ENCODE results near the gene GIGYF2. TPM values are rescaled to one million over a fixed set of nuclear protein-coding genes. Genes with fewer than 3 reads are reported as not detected.

The GIGYF2 gene
- total RNA-seq, 1 experiment from 2014 or later, result 55.3 TPM

GRCh38 chr2:232882085-232882484 is 185.0 kb downstream of the GIGYF2 start:
- Histone ChIP-seq H2BK15ac (ENCODE audit: low read depth, low read length) (no peak overlapping the region), H3K23me2 (ENCODE audit: insufficient read length, low read depth, low read length, poor library complexity, severe bottlenecking) (no peaks in the 10 kb centered on the region), H3K18ac (ENCODE audit: insufficient read length, low read depth, low read length) (no peak overlapping the region), H4K91ac (ENCODE audit: insufficient read length, low read depth, low read length) (no peak overlapping the region), H2AK5ac (ENCODE audit: insufficient read length, low read length) (no peak overlapping the region), H3K79me1 (ENCODE audit: insufficient read depth, low read depth, low read length, poor library complexity, severe bottlenecking) (no peaks in the 10 kb centered on the region), H3K56ac (ENCODE audit: insufficient read length, low read depth, low read length) (no peak overlapping the region), H3K27ac (ENCODE audit: insufficient read length, low read depth, low read length) (no peak overlapping the region), H3K9ac (ENCODE audit: extremely low read depth, insufficient read length, low read length) (no peak overlapping the region), H3K4me1 (ENCODE audit: insufficient read depth, low read length) (no peaks in the 10 kb centered on the region), H2AFZ (ENCODE audit: low read length) (no peak overlapping the region), H2BK20ac (ENCODE audit: low read depth, low read length, poor library complexity, severe bottlenecking) (no peak overlapping the region), H4K5ac (ENCODE audit: insufficient read length, low read depth, low read length) (no peak overlapping the region), H3K27me3 (ENCODE audit: insufficient read depth, low read length) (peaks cover 7% of the 10 kb centered on the region; the same call in 1 of the 2 replicates), H3T11ph (ENCODE audit: low read length) (no peak overlapping the region), H3K14ac (ENCODE audit: insufficient read depth, low read length) (no peak overlapping the region), H4K8ac (replicated peaks; ENCODE audit: insufficient read length, low read depth, low read length) (no peak overlapping the region), H2BK5ac (ENCODE audit: insufficient read length, low read length) (no peak overlapping the region), H2BK12ac (ENCODE audit: insufficient read length, low read depth, low read length) (no peak overlapping the region), H3K9me3 (ENCODE audit: control insufficient read depth, low read depth, low read length) (no peaks in the 10 kb centered on the region), H3K4ac (ENCODE audit: low read depth, low read length) (no peak overlapping the region), H4K20me1 (ENCODE audit: control insufficient read depth, insufficient read depth, insufficient read length) (no peaks in the 10 kb centered on the region), H2BK120ac (ENCODE audit: low read depth, low read length, poor library complexity, severe bottlenecking) (no peak overlapping the region), H3K79me2 (ENCODE audit: insufficient read depth, low read length) (no peaks in the 10 kb centered on the region), H3K4me2 (ENCODE audit: insufficient read depth, insufficient read length, low read length) (no peak overlapping the region), H3K23ac (ENCODE audit: insufficient read length, low read depth, low read length) (no peak overlapping the region)
- WGBS (ENCODE audit: extremely low coverage, insufficient read length, low lambda C conversion rate), result no CpG with 5 or more reads among the region's 17 CpGs
- Mint-ChIP-seq H3K9me3 (no peaks in the 10 kb centered on the region), H3K27ac (no peak overlapping the region; a peak in 1 of 7 replicates), H3K36me3 (ENCODE audit: insufficient read depth in 1 of 3, low read depth in 3 of 3) (no peaks in the 10 kb centered on the region; a peak in 2 of 7 replicates), H3K4me1 (no peaks in the 10 kb centered on the region), H3K4me3 (no peak overlapping the region), H3K27me3 (ENCODE audit: low read depth) (peaks cover 20% of the 10 kb centered on the region)
- DNase-seq, result no peak
- no peak for TF ChIP-seq CTCF (conservative IDR thresholded peaks at IDR 0.05)

All from H9 (cell line).